Fibroblast of lung (primary cell): ENCODE measurements around the gene APOD.

Experiments used
- CTCF ChIP-seq, 2 donors: IDR thresholded peaks in 1 of 2; conservative IDR thresholded peaks in 1 of 2; 1 replicate in 1 of 2; 2 replicates in 1 of 2; pipeline ENCODE4 v1.5.1; 2011 to 2012; ENCODE audit warnings: low read length in 2 of 2, control low read depth in 1 of 2, inconsistent platforms in 1 of 2, low read depth in 1 of 2, mild to moderate bottlenecking in 1 of 2
- EZH2 ChIP-seq: IDR thresholded peaks from 2 replicates; pipeline ENCODE4 v1.5.1; 2012; ENCODE audit warnings: low read length, control low read depth, mild to moderate bottlenecking; ENCODE audit errors: missing control alignments

- TF ChIP-seq EZH2 (no peak), CTCF (conservative IDR thresholded peaks at IDR 0.05 in 1 of 2, IDR thresholded peaks at IDR 0.05 in 1 of 2; ENCODE audit: low read depth in 1 of 2, low read length in 2 of 2) (no peak)
Observed at GRCh38 chr3:195524171-195524896, 59.4 kb downstream of the APOD start.
